Hepatocyte (in vitro differentiated cells): ENCODE results near the gene PCGF1.

ENCODE experiments used
- EZH2 ChIP-seq: fragments of 200-600 bp; sonication (generic); IDR thresholded peaks from 2 replicates; pipeline ENCODE4 v1.6.1; 2016; ENCODE audit warnings: antibody characterized with exemption, mild to moderate bottlenecking, borderline replicate concordance
- EZH2phosphoT487 ChIP-seq: fragments of 200-600 bp; sonication (generic); IDR thresholded peaks from one replicate; pipeline ENCODE4 v1.6.1; 2018; ENCODE audit warnings: antibody characterized with exemption, mild to moderate bottlenecking, low read depth, moderate library complexity; ENCODE audit not compliant: unreplicated experiment, severe bottlenecking
- TF ChIP-seq, protein P1 (sequence below): fragments of 200-600 bp; sonication (generic); IDR thresholded peaks from 2 replicates; pipeline ENCODE4 v1.5.1; 2016; ENCODE audit warnings: antibody characterized with exemption, mild to moderate bottlenecking; ENCODE audit not compliant: poor library complexity

DNA sequence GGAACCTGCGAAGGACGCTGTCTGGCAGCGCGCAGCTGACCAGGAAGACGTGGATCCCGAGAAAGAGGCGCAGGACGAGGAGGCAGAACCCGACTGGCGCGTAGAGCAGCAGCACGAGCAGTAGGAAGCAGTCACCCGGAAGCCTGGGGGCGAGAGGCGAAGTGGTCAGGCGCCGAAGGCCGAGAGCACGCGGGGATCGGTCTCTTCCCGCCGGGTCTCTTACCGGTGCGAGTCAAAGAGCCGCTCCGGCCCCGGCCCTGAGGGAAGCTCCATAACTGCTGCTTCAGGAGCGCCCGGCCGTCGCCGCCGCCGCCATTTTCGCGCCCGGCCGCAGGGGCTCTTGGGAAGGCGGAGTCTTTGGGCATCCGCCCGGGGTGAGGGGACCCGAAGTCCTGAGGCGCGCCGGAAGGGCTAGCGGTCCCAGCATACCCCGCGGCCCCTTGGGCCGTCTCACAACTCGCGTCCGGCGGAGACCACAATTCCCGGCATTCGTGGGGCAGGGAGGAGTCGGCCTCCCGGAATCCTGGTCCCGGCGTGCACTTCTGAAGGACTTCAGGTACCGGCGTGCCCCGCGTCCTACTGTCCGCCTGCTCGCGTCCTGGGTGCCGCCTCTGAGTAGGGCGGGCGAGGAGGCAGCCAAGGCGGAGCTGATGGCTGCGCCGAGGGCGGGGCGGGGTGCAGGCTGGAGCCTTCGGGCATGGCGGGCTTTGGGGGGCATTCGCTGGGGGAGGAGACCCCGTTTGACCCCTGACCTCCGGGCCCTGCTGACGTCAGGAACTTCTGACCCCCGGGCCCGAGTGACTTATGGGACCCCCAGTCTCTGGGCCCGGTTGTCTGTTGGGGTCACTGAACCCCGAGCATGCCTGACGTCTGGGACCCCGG is 22.1 kb upstream of the PCGF1 start, which contains the start of the genes AUP1 and HTRA2:
- TF ChIP-seq, protein P1, sequence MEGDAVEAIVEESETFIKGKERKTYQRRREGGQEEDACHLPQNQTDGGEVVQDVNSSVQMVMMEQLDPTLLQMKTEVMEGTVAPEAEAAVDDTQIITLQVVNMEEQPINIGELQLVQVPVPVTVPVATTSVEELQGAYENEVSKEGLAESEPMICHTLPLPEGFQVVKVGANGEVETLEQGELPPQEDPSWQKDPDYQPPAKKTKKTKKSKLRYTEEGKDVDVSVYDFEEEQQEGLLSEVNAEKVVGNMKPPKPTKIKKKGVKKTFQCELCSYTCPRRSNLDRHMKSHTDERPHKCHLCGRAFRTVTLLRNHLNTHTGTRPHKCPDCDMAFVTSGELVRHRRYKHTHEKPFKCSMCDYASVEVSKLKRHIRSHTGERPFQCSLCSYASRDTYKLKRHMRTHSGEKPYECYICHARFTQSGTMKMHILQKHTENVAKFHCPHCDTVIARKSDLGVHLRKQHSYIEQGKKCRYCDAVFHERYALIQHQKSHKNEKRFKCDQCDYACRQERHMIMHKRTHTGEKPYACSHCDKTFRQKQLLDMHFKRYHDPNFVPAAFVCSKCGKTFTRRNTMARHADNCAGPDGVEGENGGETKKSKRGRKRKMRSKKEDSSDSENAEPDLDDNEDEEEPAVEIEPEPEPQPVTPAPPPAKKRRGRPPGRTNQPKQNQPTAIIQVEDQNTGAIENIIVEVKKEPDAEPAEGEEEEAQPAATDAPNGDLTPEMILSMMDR, result no peak
- TF ChIP-seq EZH2, result no peak
- TF ChIP-seq EZH2phosphoT487, result no peak
